SK-N-MC (cell line): Measurements from ENCODE around the gene ZCCHC14.

ENCODE experiments used
- EZH2 ChIP-seq: fragments of 200-600 bp; sonication (generic); IDR thresholded peaks from one replicate; pipeline ENCODE4 v1.6.1; 2017; ENCODE audit warnings: antibody characterized with exemption
- FOXP2 ChIP-seq: optimal IDR thresholded peaks from 2 replicates; pipeline ENCODE3; 2011; ENCODE audit warnings: mild to moderate bottlenecking, moderate library complexity; ENCODE audit not compliant: insufficient read depth; ENCODE audit errors: extremely low read length, control extremely low read depth
- POLR2AphosphoS5 ChIP-seq: IDR thresholded peaks from 2 replicates; pipeline ENCODE4 v1.6.1; 2012; ENCODE audit warnings: mild to moderate bottlenecking, low read depth, low read length, borderline replicate concordance

GRCh38 chr16:87369796-87370719 is 122.8 kb downstream of the ZCCHC14 start:
- TF ChIP-seq EZH2 (no peak), FOXP2 (no peak), POLR2AphosphoS5 (no peak)
